Esophagus muscularis mucosa (tissue), 4 donors: ENCODE data around the gene MAGEA8. TPM values are rescaled to one million over a fixed set of nuclear protein-coding genes. Genes with fewer than 3 reads are reported as not detected.

Experiments used
- DNase-seq: peaks from one replicate; pipeline ENCODE4 v3.0.0-alpha.2; 2017; ENCODE audit errors: extremely low spot score
- H3K27ac ChIP-seq, 4 donors: fragments of 200-600 bp; sonication (generic); replicated peaks in 1 of 4; 1 replicate in 3 of 4; 2 replicates in 1 of 4; pipeline ENCODE4 v1.5.1; 2016 to 2019; ENCODE audit warnings: mild to moderate bottlenecking in 1 of 4
- H3K27me3 ChIP-seq, 4 donors: fragments of 200-600 bp; sonication (generic); one replicate each; pipeline versions ENCODE4 v1.5.1 to v1.6.0; 2016 to 2019
- H3K36me3 ChIP-seq, 4 donors: fragments of 200-600 bp; sonication (generic); one replicate each; pipeline ENCODE4 v1.5.1; 2016 to 2019
- H3K4me1 ChIP-seq, 4 donors: fragments of 200-600 bp; sonication (generic); one replicate each; pipeline ENCODE4 v1.5.1; 2016 to 2019
- H3K4me3 ChIP-seq, 4 donors: fragments of 200-600 bp; sonication (generic); 1 replicate in 2 of 4; 2 replicates in 2 of 4; pipeline ENCODE4 v1.5.1; 2016 to 2019; ENCODE audit warnings: mild to moderate bottlenecking in 4 of 4, moderate library complexity in 1 of 4
- H3K9me3 ChIP-seq, 4 donors: fragments of 200-600 bp; sonication (generic); 1 replicate in 3 of 4; 2 replicates in 1 of 4; pipeline ENCODE4 v1.5.1; 2016 to 2019
- CTCF ChIP-seq, 3 experiments: fragments of 200-600 bp in 2 of 3; fragments of 450-650 bp in 1 of 3; sonication (generic) in 2 of 3; IDR thresholded peaks; one replicate each; pipeline ENCODE4 v1.5.1; 2017 to 2019; ENCODE audit warnings: antibody characterized with exemption in 3 of 3, mild to moderate bottlenecking in 2 of 3, moderate library complexity in 1 of 3
- EP300 ChIP-seq: sonication (generic); formaldehyde crosslinking; IDR thresholded peaks from one replicate; pipeline ENCODE4 v1.6.1; 2017; ENCODE audit warnings: antibody characterized with exemption
- POLR2A ChIP-seq: fragments of 450-650 bp; IDR thresholded peaks from one replicate; pipeline ENCODE4 v1.6.1; 2017; ENCODE audit warnings: antibody characterized with exemption, moderate library complexity, mild to moderate bottlenecking, low read depth
- POLR2AphosphoS5 ChIP-seq, 2 donors: sonication (generic); formaldehyde crosslinking; IDR thresholded peaks; one replicate each; pipeline ENCODE4 v1.6.1; 2017; ENCODE audit warnings: antibody characterized with exemption in 2 of 2
- WGBS: methylation state at CpG from one replicate; pipeline ENCODE4 v1.1.5; 2018; 5-methylcytosine and 5-hydroxymethylcytosine counted together
- intact Hi-C: fragments of 100-400 bp; cut with DNase I; formaldehyde crosslinking; loops from one replicate; pipeline ENCODE4 v1.15.1; 2023
- total RNA-seq, 4 donors: library from RNA; depleted of rRNA; stranded (reverse); fragments of >200 nt; gene quantifications; one replicate each; pipeline versions ENCODE4 v1.1.0 to v1.2.1, GENCODE V29; 2016

Gene MAGEA8
- total RNA-seq, 4 donors from 2014 or later = not detected

GRCh38 chrX:149851864-149852263, 29.1 kb upstream of the MAGEA8 start:
- Histone ChIP-seq H3K27ac (no peak overlapping the region), H3K9me3 (no peaks in the 10 kb centered on the region), H3K4me3 (no peak overlapping the region), H3K4me1 (no peaks in the 10 kb centered on the region), H3K36me3 (no peaks in the 10 kb centered on the region), H3K27me3 (no peaks in the 10 kb centered on the region)
- no peak for TF ChIP-seq CTCF (IDR thresholded peaks at IDR 0.05)
- no peak for TF ChIP-seq POLR2AphosphoS5 (IDR thresholded peaks at IDR 0.05)
- no peak for TF ChIP-seq EP300
- no peak for TF ChIP-seq POLR2A
- no peak for DNase-seq
- intact Hi-C loops = no loop called here

GRCh38 chrX:149853925-149854324, 27.1 kb upstream of the MAGEA8 start:
- Histone ChIP-seq H3K27ac (no peak overlapping the region), H3K4me3 (no peak overlapping the region), H3K36me3 (no peaks in the 10 kb centered on the region), H3K9me3 (no peaks in the 10 kb centered on the region), H3K4me1 (no peaks in the 10 kb centered on the region), H3K27me3 (no peaks in the 10 kb centered on the region)
- TF ChIP-seq CTCF (IDR thresholded peaks at IDR 0.05) = no peak
- no peak for TF ChIP-seq POLR2AphosphoS5 (IDR thresholded peaks at IDR 0.05)
- TF ChIP-seq POLR2A = no peak
- WGBS = 40% methylated on average over 2 of the region's 2 CpGs
- no peak for DNase-seq
- intact Hi-C loops = no loop called here

GRCh38 chrX:149858592-149858991, 22.4 kb upstream of the MAGEA8 start:
- 73% methylated on average over 4 of the region's 6 CpGs for WGBS
- intact Hi-C loops = no loop called here
- Histone ChIP-seq H3K27me3 (no peaks in the 10 kb centered on the region), H3K36me3 (no peaks in the 10 kb centered on the region), H3K9me3 (peaks cover 0 to 7% (median 0%) of the 10 kb centered on the region in 4 donors), H3K27ac (no peak overlapping the region), H3K4me1 (no peaks in the 10 kb centered on the region), H3K4me3 (no peak overlapping the region)
- DNase-seq = no peak
- TF ChIP-seq CTCF (IDR thresholded peaks at IDR 0.05) (no peak), POLR2AphosphoS5 (IDR thresholded peaks at IDR 0.05) (no peak), EP300 (no peak), POLR2A (no peak)

GRCh38 chrX:149860445-149860844, 20.5 kb upstream of the MAGEA8 start:
- peaks cover 0 to 7% (median 0%) of the 10 kb centered on the region in 4 donors for H3K9me3 ChIP-seq
- H3K27me3 ChIP-seq = no peaks in the 10 kb centered on the region
- DNase-seq = no peak
- H3K4me1 ChIP-seq = no peaks in the 10 kb centered on the region
- H3K27ac ChIP-seq = no peak overlapping the region
- no peak overlapping the region for H3K4me3 ChIP-seq
- H3K36me3 ChIP-seq = no peaks in the 10 kb centered on the region
- TF ChIP-seq CTCF (IDR thresholded peaks at IDR 0.05) (no peak), POLR2AphosphoS5 (IDR thresholded peaks at IDR 0.05) (no peak), EP300 (no peak), POLR2A (no peak)
- intact Hi-C loops = no loop called here

GRCh38 chrX:149865390-149865789, 15.6 kb upstream of the MAGEA8 start:
- 75% methylated on average over 2 of the region's 2 CpGs for WGBS
- intact Hi-C loops = no loop called here

More at GRCh38 chrX:149865390-149865789, 15.6 kb upstream of the MAGEA8 start:
- TF ChIP-seq EP300 = no peak
- no peak for TF ChIP-seq POLR2AphosphoS5 (IDR thresholded peaks at IDR 0.05)
- TF ChIP-seq POLR2A = no peak
- TF ChIP-seq CTCF (IDR thresholded peaks at IDR 0.05) = no peak
- Histone ChIP-seq H3K27ac (no peak overlapping the region), H3K9me3 (peaks cover 0 to 5% (median 0%) of the 10 kb centered on the region in 4 donors), H3K4me3 (no peak overlapping the region), H3K4me1 (no peaks in the 10 kb centered on the region), H3K36me3 (no peaks in the 10 kb centered on the region), H3K27me3 (no peaks in the 10 kb centered on the region)
- DNase-seq = no peak
